ENCODE measurements around the gene P2RY6. TPM values are rescaled to one million over a fixed set of nuclear protein-coding genes. Genes with fewer than 3 reads are reported as not detected.
A peak's percentile ranks its signal among the peaks of the same experiment; 100 is the strongest.
"Not testable (repeated sequence)": the region's sequence is repeated elsewhere in the genome, so short reads cannot be mapped to it uniquely, and the experiment has no call there.

P2RY6 gene
- total RNA-seq, 2 experiments from 2014 or later = not detected

DNA sequence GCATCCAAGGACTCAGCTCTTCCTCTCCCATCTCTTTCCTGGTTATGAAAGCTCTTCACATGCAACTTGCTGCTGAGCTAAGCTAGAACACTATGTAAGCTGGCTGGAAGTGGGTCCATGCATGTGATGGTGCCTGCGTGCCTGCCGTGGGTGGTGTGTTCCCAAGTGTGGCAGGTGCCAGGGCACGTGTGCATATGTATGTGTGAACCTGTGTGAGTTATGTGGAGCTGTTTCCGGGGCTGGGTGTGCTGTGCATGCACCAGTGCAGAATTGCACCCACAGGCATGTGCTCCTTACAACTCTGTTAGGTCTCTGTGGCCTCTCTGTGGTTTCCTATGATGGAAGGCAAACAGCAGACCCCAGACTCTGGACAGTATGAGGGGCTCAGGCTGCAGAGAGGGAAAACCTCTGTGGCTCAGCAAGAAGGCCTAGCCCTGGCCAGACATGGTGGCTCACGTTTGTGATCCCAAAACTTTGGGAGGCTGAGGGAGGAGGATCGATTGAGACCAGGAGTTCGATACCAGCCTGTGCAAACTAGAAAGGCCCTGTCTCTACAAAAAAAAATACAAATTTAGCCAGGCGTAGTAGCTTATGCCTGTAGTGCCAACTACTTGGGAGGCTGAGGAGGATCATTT, 4.1 kb upstream of the P2RY6 start:
- POLR2A ChIA-PET = interaction anchor here (0.6 kb wide), 1 partner anchor 75 kb away, joined by 4 read pairs; no protein-coding TSS in a partner anchor

GRCh38 chr11:73268671-73269271, 3.4 kb upstream of the P2RY6 start:
- CTCF ChIA-PET = no interaction called here
- H3K27ac Mint-ChIP-seq = no peak overlapping the region
- POLR2A ChIA-PET = interaction anchor here (0.6 kb wide), 1 partner anchor 75 kb away, joined by 4 read pairs; no protein-coding TSS in a partner anchor
- no peaks in the 10 kb centered on the region for H3K36me3 Mint-ChIP-seq
- intact Hi-C loops (cut with micrococcal nuclease) = no loop called here
- peak; percentile 3 for DNase-seq
- no peak overlapping the region for H3K4me3 Mint-ChIP-seq
- no peaks in the 10 kb centered on the region for H3K4me1 Mint-ChIP-seq (ENCODE audit: low read depth)
- peaks cover 9% of the 10 kb centered on the region for H3K27me3 Mint-ChIP-seq
- no peaks in the 10 kb centered on the region for H3K9me3 Mint-ChIP-seq

More for the DNA sequence above, 4.1 kb upstream of the P2RY6 start:
- no peak for DNase-seq
- Mint-ChIP-seq H3K36me3 (no peaks in the 10 kb centered on the region), H3K4me3 (no peak overlapping the region), H3K9me3 (no peaks in the 10 kb centered on the region), H3K27ac (no peak overlapping the region), H3K27me3 (peaks cover 13% of the 10 kb centered on the region), H3K4me1 (ENCODE audit: low read depth) (no peaks in the 10 kb centered on the region)
- CTCF ChIA-PET = interaction anchor here (0.6 to 1.1 kb wide), 3 partner anchors 27 to 498 kb away, joined by 3 read pairs; no protein-coding TSS in a partner anchor
- intact Hi-C loops (cut with micrococcal nuclease) = no loop called here

- Mint-ChIP-seq H3K36me3 (no peaks in the 10 kb centered on the region), H3K9me3 (no peaks in the 10 kb centered on the region), H3K27me3 (peaks cover 8% of the 10 kb centered on the region), H3K4me3 (no peak overlapping the region), H3K4me1 (ENCODE audit: low read depth) (no peaks in the 10 kb centered on the region), H3K27ac (no peak overlapping the region)
- ChIA-PET CTCF (no interaction called here), POLR2A (no interaction called here)
- intact Hi-C loops (cut with micrococcal nuclease) = no loop called here
- DNase-seq = peak; percentile 7
Measured at GRCh38 chr11:73269459-73270015, 2.6 kb upstream of the P2RY6 start.

GRCh38 chr11:73270016-73270854, 1.9 kb upstream of the P2RY6 start:
- no peak overlapping the region for H3K4me3 Mint-ChIP-seq
- H3K4me1 Mint-ChIP-seq (ENCODE audit: low read depth) = no peaks in the 10 kb centered on the region
- H3K36me3 Mint-ChIP-seq = no peaks in the 10 kb centered on the region
- DNase-seq = peak; percentile 3
- CTCF ChIA-PET = no interaction called here
- intact Hi-C loops (cut with micrococcal nuclease) = no loop called here
- H3K27ac Mint-ChIP-seq = no peak overlapping the region
- POLR2A ChIA-PET = no interaction called here
- no peaks in the 10 kb centered on the region for H3K9me3 Mint-ChIP-seq
- peaks cover under 1% of the 10 kb centered on the region for H3K27me3 Mint-ChIP-seq

DNA sequence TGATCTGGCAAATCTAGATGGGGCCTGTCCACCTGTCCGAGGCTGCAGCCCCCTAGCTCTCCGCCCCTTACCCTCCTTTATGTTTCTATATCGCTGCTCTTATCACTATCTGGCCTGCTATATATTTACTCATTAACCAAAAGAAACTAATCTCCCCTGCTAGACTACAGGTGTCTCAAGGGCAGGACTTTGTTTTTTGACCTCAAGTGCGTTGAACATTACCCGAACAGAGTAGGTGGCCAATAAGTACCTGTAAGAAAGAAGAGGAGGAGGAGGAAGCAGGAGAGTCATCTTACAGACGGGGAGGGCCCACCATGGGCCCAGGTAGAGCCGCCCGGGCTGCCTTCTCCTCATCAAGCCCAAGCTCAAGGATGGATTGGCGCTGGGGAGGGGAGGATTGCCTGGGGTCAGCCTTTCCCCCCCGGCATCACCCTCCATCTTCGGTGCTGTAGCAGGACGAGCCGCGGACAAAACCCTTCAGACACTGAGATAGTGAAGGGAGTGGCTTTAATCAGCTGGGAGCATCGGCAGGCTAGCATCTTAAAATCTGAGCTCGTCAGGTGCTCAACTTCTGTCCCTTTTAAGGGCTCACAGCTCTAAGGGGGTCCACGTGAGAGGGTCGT, 1.2 kb upstream of the P2RY6 start:
- no peaks in the 10 kb centered on the region for H3K27me3 Mint-ChIP-seq
- H3K27ac Mint-ChIP-seq = no peak overlapping the region
- POLR2A ChIA-PET = no interaction called here
- H3K9me3 Mint-ChIP-seq = no peaks in the 10 kb centered on the region
- no peak overlapping the region for H3K4me3 Mint-ChIP-seq
- no peaks in the 10 kb centered on the region for H3K36me3 Mint-ChIP-seq
- CTCF ChIA-PET = no interaction called here
- H3K4me1 Mint-ChIP-seq (ENCODE audit: low read depth) = no peaks in the 10 kb centered on the region
- DNase-seq = peak; percentile 5
- intact Hi-C loops (cut with micrococcal nuclease) = no loop called here

DNA sequence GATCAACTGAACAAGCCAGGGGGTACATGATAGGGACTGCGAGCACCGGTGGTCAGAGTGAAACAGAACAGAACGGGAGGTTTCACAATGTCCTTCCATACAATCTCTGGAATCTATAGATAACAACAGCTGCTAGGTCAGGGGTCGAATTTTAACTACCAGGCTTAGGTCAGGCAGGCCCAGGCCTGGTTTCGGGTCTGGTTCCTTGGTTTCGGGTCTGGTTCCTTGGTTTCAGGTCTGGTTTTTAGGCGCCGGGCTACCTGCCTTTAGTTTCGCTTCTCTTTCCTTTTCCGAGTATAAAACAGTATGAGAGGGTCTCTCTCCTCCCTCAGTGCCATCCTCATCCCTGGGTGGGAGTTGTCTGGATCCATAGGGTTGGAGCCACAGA, 666 bp upstream of the P2RY6 start:
- CTCF ChIA-PET = not testable (repeated sequence)

GRCh38 chr11:73272680-73273038, 521 bp downstream of the P2RY6 start:
- H3K4me1 Mint-ChIP-seq (ENCODE audit: low read depth) = no peaks in the 10 kb centered on the region
- CTCF ChIA-PET = no interaction called here
- POLR2A ChIA-PET = no interaction called here
- no peaks in the 10 kb centered on the region for H3K36me3 Mint-ChIP-seq
- no peak for DNase-seq
- intact Hi-C loops (cut with micrococcal nuclease) = no loop called here
- H3K27me3 Mint-ChIP-seq = no peaks in the 10 kb centered on the region
- H3K27ac Mint-ChIP-seq = no peak overlapping the region
- no peak overlapping the region for H3K4me3 Mint-ChIP-seq
- H3K9me3 Mint-ChIP-seq = no peaks in the 10 kb centered on the region

More for the DNA sequence above, 666 bp upstream of the P2RY6 start:
- H3K9me3 Mint-ChIP-seq; H3K36me3 Mint-ChIP-seq; H3K27ac Mint-ChIP-seq; H3K4me1 Mint-ChIP-seq (ENCODE audit: low read depth); POLR2A ChIA-PET; H3K4me3 Mint-ChIP-seq; H3K27me3 Mint-ChIP-seq; intact Hi-C loops (cut with micrococcal nuclease): not testable (repeated sequence)
- DNase-seq = peak; percentile 6

DNA sequence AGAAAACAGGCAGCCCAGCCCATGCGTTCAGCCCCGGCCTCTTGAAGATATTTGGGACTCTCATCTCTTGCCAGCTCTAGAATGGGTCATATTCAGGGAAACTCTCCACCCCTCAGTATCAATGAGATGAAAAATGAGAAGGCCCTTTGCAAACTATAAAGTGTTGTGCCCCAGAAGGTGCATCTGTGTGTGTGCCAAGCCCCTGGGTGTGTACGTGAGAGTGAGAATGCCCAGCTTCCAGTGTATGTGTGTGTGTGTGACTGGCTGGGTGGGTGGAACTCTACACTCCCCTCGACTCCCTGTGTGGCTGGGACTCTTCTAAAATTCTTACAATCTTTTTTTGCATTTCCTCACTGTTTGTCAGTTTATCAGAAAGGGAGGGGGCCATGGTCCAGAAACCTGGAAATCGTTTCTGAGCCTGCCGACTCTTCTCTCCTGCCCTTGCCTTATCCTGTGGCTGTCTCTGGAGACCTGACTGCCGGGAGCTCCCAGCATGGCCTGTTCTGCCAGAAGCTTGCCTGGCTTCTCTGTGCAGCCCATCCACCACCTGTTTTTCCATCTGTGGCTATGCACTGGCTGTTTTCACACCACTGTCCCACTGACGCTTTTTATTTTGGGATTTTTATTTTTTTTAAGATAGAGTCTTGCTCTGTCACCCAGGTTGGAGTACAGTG, 1.2 kb downstream of the P2RY6 start:
- Mint-ChIP-seq H3K27ac (no peak overlapping the region), H3K4me3 (no peak overlapping the region), H3K36me3 (no peaks in the 10 kb centered on the region), H3K27me3 (no peaks in the 10 kb centered on the region), H3K9me3 (no peaks in the 10 kb centered on the region), H3K4me1 (ENCODE audit: low read depth) (no peaks in the 10 kb centered on the region)
- intact Hi-C loops (cut with micrococcal nuclease) = no loop called here
- POLR2A ChIA-PET = no interaction called here
- no peak for DNase-seq
- CTCF ChIA-PET = no interaction called here

- H3K9me3 Mint-ChIP-seq; intact Hi-C loops (cut with micrococcal nuclease); DNase-seq; H3K36me3 Mint-ChIP-seq; H3K4me3 Mint-ChIP-seq; H3K4me1 Mint-ChIP-seq (ENCODE audit: low read depth); POLR2A ChIA-PET; H3K27ac Mint-ChIP-seq; H3K27me3 Mint-ChIP-seq: not testable (repeated sequence)
- CTCF ChIA-PET = interaction anchor here (0.6 to 1.2 kb wide), 2 partner anchors 32 to 402 kb away, joined by 3 read pairs; no protein-coding TSS in a partner anchor
Measured at GRCh38 chr11:73274191-73274590, 2.1 kb downstream of the P2RY6 start.

GRCh38 chr11:73274722-73275380, 2.7 kb downstream of the P2RY6 start:
- Mint-ChIP-seq H3K4me1 (ENCODE audit: low read depth) (no peaks in the 10 kb centered on the region), H3K4me3 (no peak overlapping the region), H3K27ac (no peak overlapping the region), H3K9me3 (no peaks in the 10 kb centered on the region), H3K27me3 (no peaks in the 10 kb centered on the region), H3K36me3 (no peaks in the 10 kb centered on the region)
- DNase-seq = no peak
- intact Hi-C loops (cut with micrococcal nuclease) = no loop called here
- CTCF ChIA-PET = interaction anchor here (0.6 to 1.2 kb wide), 3 partner anchors 20 to 403 kb away, joined by 3 read pairs; no protein-coding TSS in a partner anchor
- POLR2A ChIA-PET = no interaction called here

- DNase-seq = no peak
- H3K27ac Mint-ChIP-seq = no peak overlapping the region
- no peak overlapping the region for H3K4me3 Mint-ChIP-seq
- H3K9me3 Mint-ChIP-seq = no peaks in the 10 kb centered on the region
- H3K36me3 Mint-ChIP-seq = no peaks in the 10 kb centered on the region
- no peaks in the 10 kb centered on the region for H3K27me3 Mint-ChIP-seq
- ChIA-PET CTCF (interaction anchor here (0.8 to 1.2 kb wide), 2 partner anchors 20 to 31 kb away, joined by 3 read pairs; no protein-coding TSS in a partner anchor), POLR2A (no interaction called here)
- intact Hi-C loops (cut with micrococcal nuclease) = no loop called here
- no peaks in the 10 kb centered on the region for H3K4me1 Mint-ChIP-seq (ENCODE audit: low read depth)
Measured at GRCh38 chr11:73275381-73275750, 3.2 kb downstream of the P2RY6 start.

All from activated CD4-positive, alpha-beta memory T cell treated with anti-CD3 and anti-CD28 coated beads for 36 hours (primary cell).